BE2C (cell line): ENCODE measurements around the gene GALNT12.

Experiments used
- DNase-seq: peaks from one replicate; pipeline ENCODE4 v3.0.0-alpha.2; 2020
- H3K27me3 ChIP-seq: fragments of 250-450 bp; sonication (Bioruptor Pico); 2 replicates; pipeline ENCODE4 v1.5.1; 2020; ENCODE audit warnings: mild to moderate bottlenecking
- H3K36me3 ChIP-seq: fragments of 250-450 bp; sonication (Bioruptor Pico); 2 replicates; pipeline ENCODE4 v1.5.1; 2020; ENCODE audit warnings: mild to moderate bottlenecking
- H3K4me1 ChIP-seq: fragments of 250-450 bp; sonication (Bioruptor Pico); 2 replicates; pipeline ENCODE4 v1.5.1; 2020
- H3K4me3 ChIP-seq: 2 replicates; pipeline ENCODE4 v1.5.1; 2011; ENCODE audit warnings: low read depth, low read length
- H3K9me3 ChIP-seq: fragments of 250-450 bp; sonication (Bioruptor Pico); 2 replicates; pipeline ENCODE4 v1.5.1; 2020
- CTCF ChIP-seq: IDR thresholded peaks from 2 replicates; pipeline ENCODE4 v1.5.1; 2012; ENCODE audit warnings: mild to moderate bottlenecking, low read depth, low read length

GALNT12 gene

GRCh38 chr9:98864281-98865174 lies 57.1 kb downstream of the GALNT12 start:
- H3K36me3 ChIP-seq: no peaks in the 10 kb centered on the region
- H3K9me3 ChIP-seq: no peaks in the 10 kb centered on the region
- H3K27me3 ChIP-seq: no peaks in the 10 kb centered on the region
- TF ChIP-seq CTCF: no peak
- H3K4me3 ChIP-seq: no peak overlapping the region
- no peak for DNase-seq
- no peaks in the 10 kb centered on the region for H3K4me1 ChIP-seq

GRCh38 chr9:98865284-98865875 lies 57.9 kb downstream of the GALNT12 start:
- H3K4me1 ChIP-seq: no peaks in the 10 kb centered on the region
- no peak for TF ChIP-seq CTCF

GRCh38 chr9:98866435-98867102 lies 59.1 kb downstream of the GALNT12 start:
- DNase-seq: no peak
- H3K4me3 ChIP-seq: no peak overlapping the region
- no peaks in the 10 kb centered on the region for H3K27me3 ChIP-seq
- H3K9me3 ChIP-seq: no peaks in the 10 kb centered on the region
- no peak for TF ChIP-seq CTCF
- H3K36me3 ChIP-seq: no peaks in the 10 kb centered on the region
- no peaks in the 10 kb centered on the region for H3K4me1 ChIP-seq

More at GRCh38 chr9:98865284-98865875, 57.9 kb downstream of the GALNT12 start:
- Histone ChIP-seq H3K9me3 (no peaks in the 10 kb centered on the region), H3K27me3 (no peaks in the 10 kb centered on the region), H3K4me3 (no peak overlapping the region), H3K36me3 (no peaks in the 10 kb centered on the region)
- no peak for DNase-seq

- no peak for DNase-seq
- no peak overlapping the region for H3K4me3 ChIP-seq
- no peaks in the 10 kb centered on the region for H3K4me1 ChIP-seq
- no peak for TF ChIP-seq CTCF
- no peaks in the 10 kb centered on the region for H3K9me3 ChIP-seq
- no peaks in the 10 kb centered on the region for H3K36me3 ChIP-seq
- no peaks in the 10 kb centered on the region for H3K27me3 ChIP-seq
Measured at GRCh38 chr9:98867103-98867428, 59.6 kb downstream of the GALNT12 start.

GRCh38 chr9:98867429-98868168 lies 60.1 kb downstream of the GALNT12 start:
- no peaks in the 10 kb centered on the region for H3K4me1 ChIP-seq
- no peak overlapping the region for H3K4me3 ChIP-seq
- no peaks in the 10 kb centered on the region for H3K9me3 ChIP-seq
- no peaks in the 10 kb centered on the region for H3K27me3 ChIP-seq
- TF ChIP-seq CTCF: no peak
- no peaks in the 10 kb centered on the region for H3K36me3 ChIP-seq
- DNase-seq: no peak
